MCF 10A (cell line): ENCODE data around the gene TMEM248. TPM values are rescaled to one million over a fixed set of nuclear protein-coding genes. Genes with fewer than 3 reads are reported as not detected.
A peak's percentile ranks its signal among the peaks of the same experiment; 100 is the strongest.

Experiments
- BruUV-seq: library from RNA; stranded (reverse); fragments of 400-500 nt; replicated peaks from 2 replicates; lab custom pipeline; 2021; lab: Mats Ljungman, UMichigan
- CTCF ChIA-PET: fragments of 300-600 bp; sonication (Branson Sonifier 250); formaldehyde crosslinking; extraction: SDS; loops from one replicate; lab custom pipeline; 2021; ENCODE audit warnings: antibody characterized with exemption, inconsistent platforms; lab: Yijun Ruan, JAX
- POLR2A ChIA-PET: fragments of 300-600, 350-650 bp; sonication (Branson Sonifier 250); formaldehyde crosslinking; extraction: SDS; loops from one replicate; lab custom pipeline; 2020; ENCODE audit warnings: antibody characterized with exemption, inconsistent platforms; lab: Yijun Ruan, JAX
- DNase-seq: peaks from one replicate; pipeline ENCODE4 v3.0.0-alpha.2; 2018; ENCODE audit not compliant: unreplicated experiment
- H3K27ac Mint-ChIP-seq: one replicate; pipeline ENCODE4 v1.8.0; 2022; ENCODE audit warnings: mild to moderate bottlenecking, low read depth, mixed read lengths; ENCODE audit not compliant: unreplicated experiment
- H3K27me3 Mint-ChIP-seq: one replicate; pipeline ENCODE4 v1.8.0; 2022; ENCODE audit warnings: mixed read lengths; ENCODE audit not compliant: insufficient read depth, unreplicated experiment
- H3K36me3 Mint-ChIP-seq: one replicate; pipeline ENCODE4 v1.8.0; 2022; ENCODE audit warnings: mild to moderate bottlenecking, moderate library complexity, mixed read lengths; ENCODE audit not compliant: insufficient read depth, unreplicated experiment
- H3K4me1 Mint-ChIP-seq: one replicate; pipeline ENCODE4 v1.8.0; 2022; ENCODE audit warnings: mixed read lengths; ENCODE audit not compliant: insufficient read depth, unreplicated experiment
- H3K4me3 Mint-ChIP-seq: one replicate; pipeline ENCODE4 v1.8.0; 2022; ENCODE audit warnings: mild to moderate bottlenecking, moderate library complexity, mixed read lengths; ENCODE audit not compliant: unreplicated experiment
- H3K9me3 Mint-ChIP-seq: one replicate; pipeline ENCODE4 v1.8.0; 2022; ENCODE audit warnings: mixed read lengths; ENCODE audit not compliant: unreplicated experiment
- CTCF ChIP-seq: fragments of 200-600 bp; IDR thresholded peaks from one replicate; pipeline ENCODE4 v1.8.0; 2022; ENCODE audit warnings: antibody characterized with exemption, mild to moderate bottlenecking; ENCODE audit not compliant: unreplicated experiment
- intact Hi-C: fragments of 100-400 bp; cut with micrococcal nuclease; formaldehyde crosslinking; loops from 2 replicates; pipeline ENCODE4 v1.14.1; 2022
- total RNA-seq: library from RNA; stranded (reverse); gene quantifications from 2 replicates; pipeline ENCODE4 v1.2.3, GENCODE V29; 2022

TMEM248 gene
- total RNA-seq, 1 experiment from 2014 or later, result 75.7 TPM

- POLR2A ChIA-PET, result interaction anchor here (0.7 to 1.0 kb wide), 2 partner anchors 8 to 33 kb away, joined by 3 read pairs; partner anchors contain the start of gene TMEM248
- DNase-seq, result no peak
- no TSS peak for BruUV-seq
- no peak overlapping the region for H3K4me3 Mint-ChIP-seq
- no peaks in the 10 kb centered on the region for H3K9me3 Mint-ChIP-seq
- no peak overlapping the region for H3K27ac Mint-ChIP-seq
- no peaks in the 10 kb centered on the region for H3K27me3 Mint-ChIP-seq
- intact Hi-C loops, result no loop called here
- H3K36me3 Mint-ChIP-seq, result peaks cover 44% of the 10 kb centered on the region
- TF ChIP-seq CTCF, result no peak
- CTCF ChIA-PET, result no interaction called here
- peaks cover 21% of the 10 kb centered on the region for H3K4me1 Mint-ChIP-seq
These were observed 8.1 kb downstream of the TMEM248 start for GRCh38 chr7:66929165-66929564.

GRCh38 chr7:66929935-66930334 lies 8.9 kb downstream of the TMEM248 start:
- Mint-ChIP-seq H3K4me1 (peaks cover 21% of the 10 kb centered on the region), H3K9me3 (no peaks in the 10 kb centered on the region), H3K27me3 (no peaks in the 10 kb centered on the region), H3K36me3 (peaks cover 49% of the 10 kb centered on the region), H3K27ac (no peak overlapping the region), H3K4me3 (no peak overlapping the region)
- TF ChIP-seq CTCF, result no peak
- intact Hi-C loops, result no loop called here
- ChIA-PET POLR2A (interaction anchor here (0.6 to 1.2 kb wide), 2 partner anchors 8 to 9 kb away, joined by 3 read pairs; partner anchors contain the start of gene TMEM248), CTCF (interaction anchor here (0.5 kb wide), 1 partner anchor 65 kb away, joined by 3 read pairs; the partner anchor contains the start of gene SBDS)
- no TSS peak for BruUV-seq
- DNase-seq, result no peak

GRCh38 chr7:66930341-66930740 lies 9.3 kb downstream of the TMEM248 start:
- no peaks in the 10 kb centered on the region for H3K9me3 Mint-ChIP-seq
- no TSS peak for BruUV-seq
- intact Hi-C loops, result no loop called here
- H3K4me3 Mint-ChIP-seq, result no peak overlapping the region
- peaks cover 45% of the 10 kb centered on the region for H3K36me3 Mint-ChIP-seq
- H3K4me1 Mint-ChIP-seq, result peaks cover 18% of the 10 kb centered on the region
- ChIA-PET CTCF (interaction anchor here (0.5 kb wide), 1 partner anchor 65 kb away, joined by 3 read pairs; the partner anchor contains the start of gene SBDS), POLR2A (interaction anchor here (0.6 to 1.2 kb wide), 3 partner anchors 8 to 12 kb away, joined by 3 read pairs; partner anchors contain the start of gene TMEM248)
- no peak overlapping the region for H3K27ac Mint-ChIP-seq
- DNase-seq, result peak; percentile 14
- no peaks in the 10 kb centered on the region for H3K27me3 Mint-ChIP-seq
- TF ChIP-seq CTCF, result no peak

- Mint-ChIP-seq H3K4me3 (no peak overlapping the region), H3K4me1 (peaks cover 7% of the 10 kb centered on the region), H3K27me3 (no peaks in the 10 kb centered on the region), H3K36me3 (peaks cover 21% of the 10 kb centered on the region), H3K27ac (no peak overlapping the region), H3K9me3 (no peaks in the 10 kb centered on the region)
- ChIA-PET POLR2A (interaction anchor here (0.6 to 1.3 kb wide), 4 partner anchors 9 to 194 kb away, joined by 3 to 5 read pairs (median 4); no protein-coding TSS in a partner anchor), CTCF (no interaction called here)
- TF ChIP-seq CTCF, result no peak
- intact Hi-C loops, result no loop called here
- BruUV-seq, result no TSS peak
- no peak for DNase-seq
These were observed 12.4 kb downstream of the TMEM248 start for GRCh38 chr7:66933469-66933868.
